Karpas-422 (cell line): ENCODE results near the gene HECTD2. TPM values are rescaled to one million over a fixed set of nuclear protein-coding genes. Genes with fewer than 3 reads are reported as not detected.
"Not testable (repeated sequence)": the region's sequence is repeated elsewhere in the genome, so short reads cannot be mapped to it uniquely, and the experiment has no call there.

Experiments used
- DNase-seq: peaks from one replicate; pipeline ENCODE4 v3.0.0-alpha.2; 2015
- H2AFZ ChIP-seq: fragments of 200-600 bp; sonication (generic); 2 replicates; pipeline ENCODE4 v1.6.1; 2014; ENCODE audit warnings: antibody characterized with exemption, low read length, mixed read lengths
- H3K27ac ChIP-seq: fragments of 200-600 bp; sonication (generic); 2 replicates; pipeline ENCODE4 v1.5.1; 2014; ENCODE audit warnings: mild to moderate bottlenecking, low read length, moderate library complexity
- H3K27me3 ChIP-seq: fragments of 200-600 bp; sonication (generic); 2 replicates; pipeline ENCODE4 v1.6.1; 2014; ENCODE audit warnings: low read length, mixed read lengths
- H3K36me3 ChIP-seq: fragments of 200-600 bp; sonication (generic); 2 replicates; pipeline ENCODE4 v1.6.1; 2014; ENCODE audit warnings: low read length, mixed read lengths; ENCODE audit not compliant: insufficient read depth
- H3K4me1 ChIP-seq: fragments of 200-600 bp; sonication (generic); 2 replicates; pipeline ENCODE4 v1.6.1; 2014; ENCODE audit warnings: mild to moderate bottlenecking, low read length, mixed read lengths
- H3K4me2 ChIP-seq: fragments of 200-600 bp; sonication (generic); 2 replicates; pipeline ENCODE4 v1.6.1; 2014; ENCODE audit warnings: low read length, low read depth, mild to moderate bottlenecking; ENCODE audit not compliant: poor library complexity, severe bottlenecking
- H3K4me3 ChIP-seq: fragments of 200-600 bp; sonication (generic); 2 replicates; pipeline ENCODE4 v1.5.1; 2014; ENCODE audit warnings: mild to moderate bottlenecking, antibody characterized with exemption, low read length, mixed read lengths
- H3K79me2 ChIP-seq: fragments of 200-600 bp; sonication (generic); 2 replicates; pipeline ENCODE4 v1.6.1; 2014; ENCODE audit warnings: mild to moderate bottlenecking, low read length, mixed read lengths
- H3K9ac ChIP-seq: fragments of 200-600 bp; sonication (generic); 2 replicates; pipeline ENCODE4 v1.6.0; 2014; ENCODE audit warnings: low read length
- H3K9me2 ChIP-seq: fragments of 200-600 bp; sonication (generic), shearing (Covaris generic); replicated peaks from 2 replicates; pipeline ENCODE4 v1.6.0; 2014; ENCODE audit warnings: mild to moderate bottlenecking, low read length, moderate library complexity; ENCODE audit not compliant: insufficient read depth
- H3K9me3 ChIP-seq: fragments of 300-700, 200-600 bp; sonication (generic); 2 replicates; pipeline ENCODE4 v1.6.1; 2014; ENCODE audit warnings: low read length, mixed read lengths
- H4K20me1 ChIP-seq: fragments of 200-600 bp; sonication (generic); 2 replicates; pipeline ENCODE4 v1.6.1; 2014; ENCODE audit warnings: mild to moderate bottlenecking, antibody characterized with exemption, low read length, low read depth; ENCODE audit not compliant: insufficient read depth
- total RNA-seq: library from RNA; depleted of rRNA; stranded (reverse); fragments of >200 nt; shearing (Covaris generic); gene quantifications from 2 replicates; pipeline ENCODE4 v1.2.3, GENCODE V29; 2014; ENCODE audit warnings: low replicate concordance

HECTD2 gene
- total RNA-seq, 1 experiment from 2014 or later: 0.22 TPM

DNA sequence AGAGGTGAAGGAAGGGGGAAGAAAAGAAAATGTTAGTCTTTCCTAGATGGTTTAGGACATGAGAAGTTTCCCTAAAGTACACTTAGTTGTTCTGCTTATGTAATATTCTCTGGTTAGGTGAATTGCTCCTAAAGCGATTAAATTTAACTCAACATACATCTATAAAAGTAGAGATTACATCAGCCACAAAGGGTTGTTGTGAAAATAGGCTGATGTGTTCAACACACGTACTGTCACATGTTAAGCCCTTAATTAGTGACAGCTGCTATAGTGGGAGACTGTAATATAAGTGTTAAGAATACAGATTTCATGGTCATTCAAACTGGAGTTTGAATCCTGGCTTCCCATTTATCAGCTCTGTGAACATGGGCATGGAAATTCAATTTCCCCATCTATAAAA is 12.8 kb downstream of the HECTD2 start:
- Histone ChIP-seq H3K9me2 (no peaks in the 10 kb centered on the region), H2AFZ (no peak overlapping the region), H3K27me3 (no peaks in the 10 kb centered on the region), H3K27ac (no peak overlapping the region), H3K9ac (no peak overlapping the region), H3K4me2 (no peak overlapping the region), H4K20me1 (no peaks in the 10 kb centered on the region), H3K4me1 (no peaks in the 10 kb centered on the region), H3K4me3 (no peak overlapping the region), H3K36me3 (no peaks in the 10 kb centered on the region), H3K79me2 (no peaks in the 10 kb centered on the region), H3K9me3 (no peaks in the 10 kb centered on the region)
- DNase-seq: no peak

DNA sequence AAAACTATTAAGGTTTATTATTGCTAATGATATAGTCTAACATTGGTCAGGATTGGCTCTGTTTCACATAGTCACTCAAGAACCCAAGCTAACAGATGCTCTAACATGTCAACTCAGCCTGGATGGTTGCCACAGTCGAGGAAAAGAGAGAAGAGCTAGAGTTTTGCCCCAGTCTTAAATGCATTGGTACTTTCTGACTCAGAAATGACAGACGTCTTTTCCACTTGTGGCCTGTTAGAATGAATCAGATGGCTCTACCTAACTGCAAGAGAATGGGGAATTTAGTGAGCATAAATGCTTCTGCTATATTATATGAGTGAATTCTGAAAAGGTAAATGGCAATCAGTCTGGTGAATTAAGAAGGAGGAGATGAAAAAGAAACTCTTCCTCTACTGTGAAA is 13.9 kb downstream of the HECTD2 start:
- Histone ChIP-seq H3K9me2 (no peaks in the 10 kb centered on the region), H3K4me3 (no peak overlapping the region), H4K20me1 (no peaks in the 10 kb centered on the region), H3K27me3 (no peaks in the 10 kb centered on the region), H3K9ac (no peak overlapping the region), H3K4me1 (no peaks in the 10 kb centered on the region), H2AFZ (no peak overlapping the region), H3K4me2 (no peak overlapping the region), H3K79me2 (no peaks in the 10 kb centered on the region), H3K9me3 (no peaks in the 10 kb centered on the region), H3K36me3 (no peaks in the 10 kb centered on the region), H3K27ac (no peak overlapping the region)
- DNase-seq: no peak

DNA sequence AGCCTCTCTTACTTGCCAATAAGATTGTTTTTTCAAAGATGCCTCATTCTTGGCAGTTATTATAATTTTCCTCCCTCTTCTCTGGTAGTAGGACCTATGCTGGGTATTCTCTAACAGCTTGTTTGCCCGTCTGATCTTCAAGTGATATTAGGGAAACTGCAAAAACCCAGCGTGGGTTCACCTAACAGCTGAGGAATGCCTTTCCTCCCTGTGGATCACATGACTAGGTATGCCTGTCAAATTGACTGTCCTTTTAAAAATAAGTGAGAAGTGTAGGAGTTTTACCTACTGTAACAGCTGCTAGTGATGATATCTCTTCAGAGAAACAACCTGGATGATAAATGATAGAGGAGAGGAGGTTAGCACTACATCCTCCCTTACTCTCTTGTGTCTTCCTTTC is 22.0 kb downstream of the HECTD2 start:
- no peaks in the 10 kb centered on the region for H3K9me3 ChIP-seq
- no peak overlapping the region for H3K27ac ChIP-seq
- no peak overlapping the region for H2AFZ ChIP-seq
- no peaks in the 10 kb centered on the region for H3K79me2 ChIP-seq
- H3K4me3 ChIP-seq: no peak overlapping the region
- no peaks in the 10 kb centered on the region for H3K27me3 ChIP-seq
- H3K36me3 ChIP-seq: no peaks in the 10 kb centered on the region
- no peak overlapping the region for H3K4me2 ChIP-seq
- no peaks in the 10 kb centered on the region for H4K20me1 ChIP-seq
- H3K4me1 ChIP-seq: no peaks in the 10 kb centered on the region
- no peaks in the 10 kb centered on the region for H3K9me2 ChIP-seq
- H3K9ac ChIP-seq: no peak overlapping the region
- DNase-seq: no peak

DNA sequence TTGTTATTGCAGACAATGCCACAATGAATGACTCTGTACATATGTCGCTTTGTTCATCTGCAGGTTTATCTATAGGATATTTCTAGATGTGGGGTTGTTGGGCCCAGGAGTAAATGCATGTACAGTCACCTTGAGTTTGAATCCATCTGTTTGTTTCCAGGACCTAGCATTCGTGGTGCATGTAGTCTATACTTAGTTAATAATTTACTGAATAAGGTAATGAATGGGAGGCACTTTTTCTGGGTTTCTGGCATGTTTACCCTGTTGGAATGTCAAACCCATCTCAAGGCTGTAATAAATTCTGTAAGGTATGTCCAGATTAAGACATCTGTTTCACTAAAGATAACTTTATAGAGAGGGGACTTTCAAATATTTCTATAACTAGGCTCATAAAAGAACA is 23.5 kb downstream of the HECTD2 start:
- Histone ChIP-seq H3K27me3 (no peaks in the 10 kb centered on the region), H3K4me1 (no peaks in the 10 kb centered on the region), H3K9ac (no peak overlapping the region), H4K20me1 (no peaks in the 10 kb centered on the region), H3K9me2 (no peaks in the 10 kb centered on the region), H3K27ac (no peak overlapping the region), H3K9me3 (no peaks in the 10 kb centered on the region), H3K4me3 (no peak overlapping the region), H2AFZ (no peak overlapping the region), H3K36me3 (no peaks in the 10 kb centered on the region), H3K79me2 (no peaks in the 10 kb centered on the region), H3K4me2 (no peak overlapping the region)
- no peak for DNase-seq

DNA sequence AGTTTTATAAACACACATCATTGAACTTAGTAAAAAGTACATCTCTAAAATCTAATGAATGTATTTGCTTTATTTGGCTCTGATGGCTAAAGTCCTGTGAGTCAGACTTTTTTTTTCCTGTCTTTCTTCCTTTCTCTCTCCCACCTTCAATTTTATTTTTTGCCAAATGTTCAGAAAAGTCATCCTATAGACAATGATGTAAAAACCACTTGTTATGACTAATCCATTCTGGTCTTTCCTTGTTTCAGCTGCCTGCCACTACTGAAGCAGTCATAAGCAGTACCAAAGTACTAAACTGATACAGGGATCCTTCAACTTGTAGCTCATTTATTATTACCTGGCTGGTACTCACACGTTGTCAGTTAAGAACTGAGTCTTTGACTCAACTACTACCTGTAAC is 23.9 kb downstream of the HECTD2 start:
- Histone ChIP-seq H3K27ac (no peak overlapping the region), H3K4me1 (no peaks in the 10 kb centered on the region), H3K9me2 (no peaks in the 10 kb centered on the region), H4K20me1 (no peaks in the 10 kb centered on the region), H3K36me3 (no peaks in the 10 kb centered on the region), H3K4me3 (no peak overlapping the region), H3K79me2 (no peaks in the 10 kb centered on the region), H3K9ac (no peak overlapping the region), H3K27me3 (no peaks in the 10 kb centered on the region), H3K9me3 (no peaks in the 10 kb centered on the region), H2AFZ (no peak overlapping the region), H3K4me2 (no peak overlapping the region)
- no peak for DNase-seq

DNA sequence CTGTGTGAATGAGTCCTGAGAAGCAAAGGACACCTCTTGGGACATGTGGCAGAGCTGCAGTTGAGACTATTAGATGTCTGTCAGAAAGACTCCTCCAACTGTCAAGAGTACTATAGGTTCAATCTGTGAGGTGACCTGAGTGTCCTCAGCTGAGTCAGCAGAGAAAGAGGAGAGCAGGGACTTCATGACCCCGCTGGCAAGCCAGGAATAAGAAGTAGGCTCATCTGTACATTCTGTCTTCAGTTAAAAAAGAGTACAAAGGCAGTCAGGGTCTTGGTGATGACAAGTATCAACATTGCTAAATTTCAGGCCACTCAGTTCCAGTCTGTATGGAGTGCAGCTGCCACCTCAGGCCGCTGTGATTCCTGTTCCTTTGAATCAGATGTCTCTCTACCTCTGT is 25.1 kb downstream of the HECTD2 start:
- no peak overlapping the region for H2AFZ ChIP-seq
- H3K27ac ChIP-seq: no peak overlapping the region
- H3K9me3 ChIP-seq: no peaks in the 10 kb centered on the region
- H3K4me2 ChIP-seq: no peak overlapping the region
- no peaks in the 10 kb centered on the region for H3K36me3 ChIP-seq
- H3K27me3 ChIP-seq: no peaks in the 10 kb centered on the region
- H3K79me2 ChIP-seq: no peaks in the 10 kb centered on the region
- no peaks in the 10 kb centered on the region for H3K4me1 ChIP-seq
- H4K20me1 ChIP-seq: no peaks in the 10 kb centered on the region
- H3K9ac ChIP-seq: no peak overlapping the region
- no peaks in the 10 kb centered on the region for H3K9me2 ChIP-seq
- DNase-seq: no peak
- H3K4me3 ChIP-seq: no peak overlapping the region

DNA sequence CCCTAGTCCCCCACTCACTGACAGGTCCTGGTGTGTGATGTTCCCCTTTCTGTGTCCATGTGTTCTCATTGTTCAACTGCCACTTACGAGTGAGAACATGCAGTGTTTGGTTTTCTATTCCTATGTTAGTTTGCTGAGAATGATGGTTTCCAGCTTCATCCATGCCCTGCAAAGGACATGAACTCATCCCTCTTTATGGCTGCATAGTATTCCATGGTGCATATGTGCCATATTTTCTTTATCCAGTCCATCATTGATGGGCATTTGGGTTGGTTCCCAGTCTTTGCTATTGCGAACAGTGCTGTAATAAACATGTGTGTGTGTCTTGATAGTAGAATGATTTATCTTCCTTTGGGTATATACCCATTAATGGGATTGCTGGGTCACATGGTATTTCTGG is 28.1 kb downstream of the HECTD2 start:
- H3K27ac ChIP-seq, H2AFZ ChIP-seq, H3K27me3 ChIP-seq, H3K9me2 ChIP-seq, H3K9me3 ChIP-seq, H4K20me1 ChIP-seq, H3K36me3 ChIP-seq, H3K79me2 ChIP-seq, H3K4me3 ChIP-seq, H3K9ac ChIP-seq, H3K4me2 ChIP-seq, DNase-seq, H3K4me1 ChIP-seq: not testable (repeated sequence)

DNA sequence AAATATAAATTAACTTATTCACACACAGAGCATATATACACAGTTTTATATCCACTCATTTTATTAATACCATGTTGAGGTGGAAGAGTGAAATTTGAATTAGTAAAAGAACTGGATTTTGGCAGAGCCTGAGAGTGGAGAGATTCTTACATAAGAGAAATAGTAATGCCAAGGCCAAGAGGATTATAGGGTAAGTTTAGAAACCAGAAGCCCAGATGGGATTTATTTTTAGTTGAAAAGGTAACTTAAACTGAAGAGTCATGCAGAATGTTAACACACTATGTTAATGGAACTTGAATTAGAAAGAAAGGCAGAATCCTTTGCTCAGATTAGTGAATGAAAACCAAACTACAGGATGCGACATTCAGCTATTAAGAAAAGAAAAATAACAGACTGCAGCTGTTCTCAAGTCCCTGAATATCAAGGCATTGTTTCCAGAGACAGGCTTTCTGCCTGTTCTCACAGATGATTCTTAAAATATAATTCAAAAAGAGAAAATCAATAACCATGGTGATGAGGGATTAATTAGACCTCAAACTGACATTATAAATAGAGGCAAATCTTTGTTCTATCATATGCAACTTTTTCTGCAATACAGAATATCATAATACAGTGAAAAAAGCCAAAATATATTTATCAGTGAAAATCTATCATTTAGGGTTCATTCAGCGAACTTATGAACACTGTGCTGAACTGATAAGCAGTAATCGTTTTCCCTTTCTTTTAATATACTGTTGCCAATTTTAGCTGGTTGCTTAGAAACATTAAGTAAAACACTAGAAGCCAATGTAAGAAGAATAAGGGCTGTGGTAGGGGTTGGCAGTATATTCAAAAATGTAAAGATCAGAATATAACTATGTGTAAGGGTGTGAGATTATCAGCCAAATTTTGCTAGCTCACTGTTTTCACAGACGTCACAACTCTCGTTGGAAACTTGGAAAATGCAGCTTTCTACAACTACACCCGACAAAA is 34.4 kb downstream of the HECTD2 start:
- no peaks in the 10 kb centered on the region for H3K27me3 ChIP-seq
- H2AFZ ChIP-seq: no peak overlapping the region

More for the DNA sequence above, 34.4 kb downstream of the HECTD2 start:
- no peak overlapping the region for H3K9ac ChIP-seq
- H3K79me2 ChIP-seq: no peaks in the 10 kb centered on the region
- no peaks in the 10 kb centered on the region for H3K9me2 ChIP-seq
- no peaks in the 10 kb centered on the region for H3K36me3 ChIP-seq
- no peak for DNase-seq
- H3K4me1 ChIP-seq: no peaks in the 10 kb centered on the region
- no peak overlapping the region for H3K27ac ChIP-seq
- no peaks in the 10 kb centered on the region for H3K9me3 ChIP-seq
- H4K20me1 ChIP-seq: no peaks in the 10 kb centered on the region
- no peak overlapping the region for H3K4me2 ChIP-seq
- no peak overlapping the region for H3K4me3 ChIP-seq
